NK-92 (cell line): ENCODE results near the gene ZBTB46.

Experiments
- DNase-seq: peaks from one replicate; lab custom pipeline; 2025; ENCODE audit not compliant: unreplicated experiment; lab: John Stamatoyannopoulos, UW

Gene ZBTB46

DNA sequence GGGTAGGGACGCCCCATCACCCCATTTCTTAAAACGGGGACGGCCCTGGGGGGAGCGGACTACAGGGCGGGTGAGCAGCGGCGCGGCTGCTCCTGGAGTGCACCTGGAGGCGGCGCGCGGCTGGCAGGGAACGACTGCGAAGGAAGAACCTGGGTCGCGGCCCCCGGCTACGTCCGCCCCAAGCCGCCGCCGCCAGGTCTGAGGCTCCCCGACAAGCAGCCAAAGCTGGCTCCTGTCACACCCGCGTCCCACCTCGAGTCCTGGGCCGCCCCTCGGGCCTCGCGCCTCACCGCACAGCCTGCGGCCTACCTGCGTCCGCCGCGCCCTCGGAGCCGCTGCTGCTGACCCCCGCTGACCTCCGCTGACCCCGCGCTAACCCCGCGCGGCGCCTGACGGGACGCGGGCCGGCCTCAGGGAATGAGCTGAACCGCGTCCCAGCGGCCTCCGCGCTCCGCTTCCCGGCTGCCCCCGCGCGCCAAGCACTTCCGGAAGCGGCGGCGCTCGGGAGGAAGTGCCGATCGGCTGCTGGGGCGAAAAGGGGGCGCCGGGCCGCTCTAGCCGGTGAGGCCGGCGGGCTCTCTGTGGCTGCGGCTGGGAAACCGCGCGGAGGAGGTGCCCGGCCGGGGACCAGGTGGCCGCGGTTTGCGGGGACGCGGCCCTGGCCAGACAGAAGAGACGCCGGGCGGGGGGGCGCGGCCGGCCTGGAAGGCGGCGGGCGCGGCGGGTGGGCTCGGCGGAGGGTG, 123.3 kb downstream of the ZBTB46 start, which contains the start of the genes ARFRP1 and ZGPAT:
Gene ARFRP1, minus strand, starts transcription at position 419 of the 743 bp plus-strand sequence. CDS start 885 bp downstream, outside the sequence.
Gene ZGPAT, plus strand, starts transcription at position 482 of the 743 bp plus-strand sequence. CDS start 542 bp downstream, outside the sequence.
- no peak for DNase-seq

DNA sequence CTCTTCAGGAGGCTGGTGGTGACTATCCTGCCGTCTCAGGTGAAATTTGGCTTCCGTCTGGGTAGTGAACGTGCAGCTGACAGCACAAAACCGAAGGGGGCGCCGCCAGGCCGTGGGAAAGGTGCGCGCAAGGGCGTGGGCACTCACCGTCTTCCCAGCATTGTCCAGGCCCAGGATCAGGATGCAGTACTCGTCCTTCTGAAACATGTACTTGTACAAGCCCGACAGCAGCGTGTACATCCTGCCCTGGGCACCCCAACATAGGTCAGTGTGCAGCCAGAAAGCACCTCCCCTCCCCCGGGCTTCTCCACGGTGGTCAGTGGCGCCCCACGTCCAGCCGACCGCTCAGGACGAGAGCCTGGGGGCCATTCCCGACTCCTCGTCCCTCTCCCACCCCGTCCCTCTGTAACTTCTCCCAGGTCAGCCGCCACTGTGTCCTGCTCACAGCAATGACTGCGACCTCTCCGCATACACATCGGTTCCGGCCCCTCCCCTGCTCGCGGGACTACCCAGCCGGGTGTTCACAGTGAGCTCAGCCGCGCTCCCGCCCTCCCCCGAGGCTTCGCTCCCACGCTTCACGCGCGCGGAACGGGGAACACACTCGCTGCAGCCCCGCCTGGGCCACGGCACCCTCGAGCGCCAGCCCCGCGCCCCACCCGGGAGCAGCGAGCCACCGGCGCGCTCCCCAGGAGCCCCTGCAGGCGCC, 124.1 kb downstream of the ZBTB46 start:
- no peak for DNase-seq

DNA sequence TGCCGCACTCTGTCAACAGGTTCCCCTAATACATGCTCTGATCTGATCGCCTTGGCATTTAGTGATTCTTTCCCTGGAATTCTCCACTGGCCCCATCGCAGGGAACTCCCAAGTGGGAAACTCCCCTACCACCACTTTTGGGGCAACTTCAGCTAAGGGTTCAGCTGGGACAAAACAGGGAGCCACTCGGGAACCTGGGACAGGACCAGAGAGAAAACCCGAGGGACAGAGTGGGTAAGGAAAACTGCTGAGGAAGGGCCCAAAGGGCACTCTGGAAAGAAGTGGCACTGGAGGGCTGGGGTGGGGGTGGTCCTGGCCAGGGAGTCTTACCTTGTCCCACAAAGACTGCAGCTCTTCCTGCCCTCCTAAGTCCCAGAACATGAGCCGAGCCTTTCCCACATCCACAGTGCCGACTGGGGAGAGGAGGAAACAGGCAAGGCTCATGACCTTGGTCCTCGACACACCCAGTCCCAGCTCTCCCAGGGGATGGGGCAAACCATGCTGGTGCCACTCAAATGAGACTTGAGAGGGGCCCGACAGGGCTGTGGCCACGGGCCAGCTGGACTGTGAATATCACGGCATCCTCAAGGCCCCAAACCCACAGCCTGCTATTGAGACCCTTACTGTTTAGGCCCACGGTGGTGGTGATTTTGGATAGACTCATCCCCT, 124.9 kb downstream of the ZBTB46 start:
- no peak for DNase-seq

DNA sequence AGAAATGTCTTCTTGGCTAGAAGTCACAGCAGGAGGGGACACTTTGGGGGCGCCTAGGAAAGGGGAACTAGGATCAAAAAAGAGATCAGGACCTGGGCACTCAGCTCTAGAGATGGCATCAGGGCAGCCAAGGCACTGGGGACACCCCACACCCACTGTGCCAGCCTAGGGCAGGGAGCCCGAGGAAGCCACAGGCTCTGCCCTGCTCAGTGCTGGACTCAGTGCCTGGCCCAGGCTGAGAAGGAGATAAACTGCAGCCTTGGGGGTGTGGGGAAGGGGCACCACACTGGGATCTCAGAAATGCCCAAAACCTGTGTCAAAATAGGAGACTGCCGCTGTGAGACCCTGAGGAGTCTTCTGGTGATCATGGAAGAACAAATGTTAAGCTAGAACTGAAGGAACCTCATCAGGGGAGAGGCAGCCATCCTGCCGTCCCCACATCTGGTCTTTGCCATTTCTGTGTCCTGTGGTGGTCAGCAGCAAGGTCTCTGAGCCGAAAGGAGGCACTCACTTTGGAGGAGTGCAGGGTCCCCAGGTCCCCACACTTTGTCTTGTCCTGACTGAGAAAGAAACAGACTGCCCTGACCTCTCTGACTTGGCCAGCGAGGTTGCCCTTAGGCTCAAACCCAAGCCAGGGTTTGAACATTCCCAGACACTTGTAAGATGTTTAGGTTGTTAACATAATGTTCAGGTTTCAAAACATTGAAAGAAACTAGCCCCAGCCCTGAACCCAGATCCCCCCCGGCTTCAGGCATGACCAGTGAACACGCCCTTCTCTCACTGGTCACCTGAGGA, 125.6 kb downstream of the ZBTB46 start:
- DNase-seq, result no peak

DNA sequence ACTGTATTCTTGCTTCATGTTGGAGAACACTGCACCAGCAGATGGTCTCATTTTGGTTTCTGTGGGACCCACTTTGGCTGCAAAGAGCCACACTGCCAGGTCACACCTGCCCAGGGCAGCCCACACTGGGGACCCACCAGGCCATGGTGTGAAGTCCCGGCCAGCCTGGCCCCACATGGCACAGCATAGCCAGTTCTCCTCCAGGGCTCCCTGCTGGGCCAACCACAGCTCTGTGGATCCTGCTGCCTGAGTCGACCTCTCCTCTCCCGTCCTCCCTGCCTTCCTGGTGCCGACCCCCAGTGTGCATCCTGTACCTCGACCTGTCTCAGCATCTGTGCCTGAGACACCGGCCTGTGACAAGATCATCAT, 126.3 kb downstream of the ZBTB46 start:
- DNase-seq, result no peak

DNA sequence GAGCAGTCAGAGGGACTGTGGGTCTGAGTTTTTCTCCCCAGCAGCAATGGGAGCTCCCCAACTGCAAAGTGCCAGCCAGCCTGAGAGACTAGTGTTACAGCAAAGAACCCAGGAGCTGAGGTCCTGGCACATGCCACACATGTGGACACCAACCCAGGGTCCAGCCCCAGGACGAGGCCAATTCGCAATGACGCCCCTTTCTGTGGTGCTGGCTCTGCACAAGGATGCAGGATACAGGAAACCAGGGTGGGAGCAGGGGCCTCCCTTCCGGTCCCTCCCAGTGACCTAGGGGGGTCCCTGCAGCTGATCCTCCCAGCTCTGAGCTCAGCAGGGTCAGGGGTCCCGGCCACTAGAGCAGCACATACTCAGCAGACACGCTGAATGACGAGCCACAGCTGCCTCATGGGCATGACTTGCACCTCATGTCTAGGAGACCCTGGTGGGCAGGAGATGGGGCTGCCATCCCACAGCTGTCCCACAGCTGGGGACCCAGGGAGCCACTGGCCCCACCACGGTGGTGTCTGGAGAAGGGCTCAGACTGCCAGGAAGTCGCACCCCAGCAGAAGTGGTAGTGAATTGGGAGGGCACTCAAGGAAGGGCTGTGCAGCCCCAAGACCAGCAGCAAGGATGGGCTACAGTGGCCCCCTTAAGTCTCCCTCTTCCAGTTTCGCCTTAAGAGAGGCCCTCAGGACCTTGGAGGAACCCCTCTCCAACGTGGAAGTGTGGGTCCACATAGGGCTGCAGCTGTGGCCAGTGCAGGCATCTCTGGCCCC, 126.9 kb downstream of the ZBTB46 start:
- no peak for DNase-seq

DNA sequence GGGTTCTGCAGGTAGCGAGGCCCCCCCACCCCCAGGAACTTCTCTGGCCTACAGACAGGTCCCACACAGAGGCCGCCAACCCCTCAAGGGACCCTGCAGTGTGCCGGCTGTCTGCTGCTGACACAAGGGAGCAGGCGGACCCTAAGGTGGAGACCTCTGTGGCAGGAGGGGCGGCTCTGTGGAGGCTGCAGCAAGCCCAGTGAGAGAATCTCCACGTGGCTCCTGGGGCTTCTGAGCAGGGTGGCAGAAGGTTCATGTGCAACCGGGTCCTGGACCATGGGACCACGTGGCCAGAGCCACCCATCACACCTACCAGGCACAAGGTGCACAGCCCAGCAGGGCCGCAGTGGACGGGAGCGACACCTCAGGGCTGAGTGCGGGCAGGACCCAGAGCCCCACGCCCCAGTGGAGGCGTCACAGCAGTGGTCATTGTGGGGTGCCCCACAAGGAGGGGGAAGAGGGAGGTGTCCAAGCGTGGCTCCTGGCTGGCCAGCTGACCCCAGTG, 127.5 kb downstream of the ZBTB46 start:
- no peak for DNase-seq

DNA sequence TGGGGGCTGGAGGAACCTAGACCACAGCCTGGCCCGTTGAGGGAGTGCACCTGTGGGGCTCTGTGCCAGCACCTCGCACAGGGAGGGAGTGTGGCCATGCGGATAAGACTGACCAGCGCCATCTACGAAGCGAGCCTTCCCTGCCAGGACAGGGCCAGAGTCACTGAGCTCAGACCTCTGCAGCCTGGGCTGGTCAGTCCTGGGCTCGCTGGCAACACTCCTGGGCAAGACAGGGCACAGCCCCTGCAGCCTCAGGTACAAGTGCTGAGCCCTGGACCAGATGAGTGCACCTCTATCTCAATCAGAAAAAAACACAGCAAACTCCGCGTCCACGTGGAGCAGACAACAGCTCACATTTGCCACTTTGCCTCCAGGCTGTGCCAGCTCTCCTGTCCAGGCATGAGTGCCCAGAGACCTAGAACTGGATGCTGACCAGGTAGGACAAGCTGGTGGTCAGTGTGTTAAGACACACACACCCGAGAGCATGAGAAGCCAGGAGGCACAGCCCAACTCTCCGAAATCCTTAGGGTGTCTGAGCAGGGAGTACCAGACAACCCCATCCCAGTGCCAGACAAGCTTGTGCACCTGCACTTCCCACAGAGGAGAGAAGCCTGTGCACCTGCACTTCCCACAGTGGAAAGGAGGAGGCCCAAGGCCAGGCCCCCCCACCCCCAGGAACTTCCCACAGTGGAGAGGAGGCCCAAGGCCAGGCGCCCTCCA, 128.2 kb downstream of the ZBTB46 start:
- no peak for DNase-seq

DNA sequence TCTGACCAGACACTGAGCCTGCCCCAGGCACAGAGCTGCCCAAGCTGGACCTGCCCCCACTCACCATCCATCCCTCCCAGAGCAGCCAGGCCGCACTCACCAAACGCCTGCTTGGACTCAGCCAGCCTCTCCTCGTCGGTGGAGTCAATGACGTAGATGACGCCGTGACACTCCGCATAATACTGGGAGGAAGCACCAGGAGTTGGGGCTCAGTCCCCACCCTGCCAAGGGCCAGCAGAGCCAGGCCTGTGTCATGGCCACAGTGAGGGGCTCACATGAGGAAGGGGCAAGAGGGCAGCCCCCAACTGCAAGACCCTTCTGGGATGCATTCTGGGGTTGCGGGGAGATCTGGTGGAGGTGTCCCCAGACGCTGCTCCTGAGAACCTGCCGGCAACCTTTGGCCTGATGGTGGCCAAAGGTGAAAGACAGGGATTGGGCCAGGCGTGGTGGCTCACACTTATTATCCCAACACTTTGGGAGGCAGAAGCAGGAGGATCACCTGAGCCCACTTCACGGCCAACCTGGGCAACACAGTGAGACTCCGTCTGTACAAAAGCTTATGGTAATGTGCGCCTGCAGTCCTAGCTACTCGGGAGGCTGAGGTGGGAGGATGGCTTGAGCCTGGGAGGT, 128.9 kb downstream of the ZBTB46 start:
- no peak for DNase-seq

DNA sequence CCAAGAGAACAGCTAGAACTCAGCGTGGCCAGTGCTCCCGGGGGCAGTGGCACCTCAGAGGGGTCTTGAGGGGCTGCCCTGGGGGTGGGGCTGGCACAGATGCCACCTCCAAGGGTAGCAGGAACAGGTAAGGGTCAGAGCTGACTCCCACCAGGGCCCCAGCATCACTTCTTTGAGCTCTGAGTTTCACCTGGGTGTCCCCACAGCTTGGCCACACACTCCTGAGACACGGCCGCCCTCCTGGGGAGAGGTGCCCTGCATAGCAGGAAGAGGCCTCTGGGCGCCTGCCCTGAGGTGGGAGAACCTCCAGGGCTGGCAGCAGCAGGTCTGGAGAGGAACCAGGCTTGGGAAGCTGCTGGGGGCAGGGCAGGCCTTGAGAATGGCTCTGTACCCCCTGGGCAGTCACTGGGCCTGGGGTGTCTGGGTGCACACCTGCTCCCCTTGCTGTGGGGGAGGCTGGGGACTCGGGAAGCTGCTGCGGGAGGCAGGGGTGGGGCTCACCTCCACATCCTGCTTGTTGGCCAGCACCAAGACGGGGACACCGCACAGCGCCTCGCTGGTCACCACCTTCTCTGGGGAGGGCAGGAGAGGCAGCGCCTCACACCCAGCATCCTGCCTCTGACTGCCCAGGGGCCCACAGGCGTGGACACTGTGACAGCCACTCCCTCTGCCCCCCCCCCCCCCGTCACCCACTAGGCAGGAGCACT, 129.6 kb downstream of the ZBTB46 start:
- no peak for DNase-seq

DNA sequence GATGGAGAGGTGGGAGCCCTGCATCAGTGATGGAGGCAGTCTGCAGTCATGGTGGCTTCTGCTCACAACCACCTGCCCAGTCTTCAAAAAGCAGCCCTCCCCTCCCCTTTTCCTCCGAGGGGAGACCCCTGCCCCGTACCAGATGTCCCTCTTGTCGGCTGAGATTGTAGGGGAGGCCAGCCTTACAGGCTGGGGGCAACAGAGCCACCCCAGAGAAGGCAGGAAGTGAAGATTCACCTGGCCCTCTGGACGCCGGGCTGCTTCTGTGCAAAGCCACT, 130.1 kb downstream of the ZBTB46 start:
- no peak for DNase-seq

DNA sequence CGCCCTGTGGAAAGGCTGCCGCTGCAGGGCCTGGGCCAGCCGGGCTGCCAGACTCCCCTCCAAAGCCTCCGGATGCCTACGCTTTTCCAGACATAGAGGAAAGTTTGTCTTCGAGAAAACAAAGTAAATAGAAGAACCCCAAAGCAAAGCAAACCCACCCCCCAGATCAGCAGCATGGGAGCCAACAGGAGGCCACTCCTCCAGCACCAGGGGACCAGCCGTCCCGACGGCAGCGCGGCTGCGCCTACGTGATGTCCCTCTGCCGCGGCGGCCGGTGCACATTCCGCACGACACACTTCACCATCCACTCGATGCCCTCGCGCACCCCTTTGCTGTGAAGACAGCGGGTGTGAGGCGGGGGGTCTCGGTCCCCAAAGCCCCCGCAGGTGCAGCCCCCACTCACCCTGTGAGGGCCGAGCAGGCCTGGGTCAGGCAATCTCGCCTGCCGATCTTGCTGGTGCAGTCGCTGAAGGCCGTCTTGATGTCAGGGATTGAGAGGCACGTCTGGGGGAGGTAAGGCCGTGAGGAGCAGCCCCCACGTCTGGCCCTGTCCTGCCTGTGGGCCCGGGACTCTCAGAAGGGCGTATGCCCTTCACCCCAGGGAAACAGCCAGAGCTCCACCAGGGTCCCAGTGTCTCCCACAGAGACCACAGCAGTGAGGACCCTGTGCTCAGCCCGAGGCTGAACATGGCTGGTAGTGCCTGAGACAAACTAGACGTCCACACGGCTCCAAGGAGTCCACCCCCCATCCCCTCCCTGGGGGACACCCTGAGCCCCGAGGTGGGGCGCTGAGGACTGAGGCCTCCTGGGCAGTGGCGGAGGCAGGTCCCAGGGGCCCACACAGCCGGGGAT, 130.6 kb downstream of the ZBTB46 start:
- DNase-seq, result no peak

DNA sequence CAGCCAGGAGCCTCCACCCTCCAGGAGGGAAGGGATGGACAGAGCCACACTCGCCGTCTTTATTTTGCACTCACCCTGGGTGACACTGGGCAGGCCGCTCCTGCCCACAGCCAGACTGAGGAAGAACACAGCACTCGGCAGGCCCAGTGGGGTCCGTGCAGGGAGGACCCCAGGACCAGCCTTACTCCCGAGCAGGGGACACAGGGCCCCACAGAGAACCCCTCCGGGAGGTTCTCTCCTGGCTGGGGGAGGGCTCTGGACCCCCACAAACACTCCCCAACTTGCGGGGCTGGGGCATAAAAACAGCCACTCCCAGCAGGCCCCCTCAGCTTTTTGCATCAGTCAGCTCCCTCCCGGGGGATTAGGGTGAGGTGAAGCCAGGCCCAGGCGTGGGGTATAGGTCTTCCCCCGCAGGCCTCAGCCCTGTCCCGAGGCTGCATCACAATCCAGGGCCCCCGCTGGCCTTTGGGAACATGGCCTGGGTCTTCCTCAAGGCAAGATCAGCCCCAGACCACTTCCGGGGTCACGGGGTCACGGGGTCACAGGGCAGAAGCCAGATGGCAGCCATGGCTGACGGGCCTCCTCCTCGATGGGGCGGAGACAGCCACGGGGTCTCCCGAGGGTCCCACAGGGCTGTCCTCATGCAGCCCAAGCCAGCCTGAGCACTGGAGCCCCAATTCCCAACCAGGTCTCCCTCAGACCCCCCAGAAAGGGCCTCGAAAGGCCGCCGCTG, 131.4 kb downstream of the ZBTB46 start:
- no peak for DNase-seq

DNA sequence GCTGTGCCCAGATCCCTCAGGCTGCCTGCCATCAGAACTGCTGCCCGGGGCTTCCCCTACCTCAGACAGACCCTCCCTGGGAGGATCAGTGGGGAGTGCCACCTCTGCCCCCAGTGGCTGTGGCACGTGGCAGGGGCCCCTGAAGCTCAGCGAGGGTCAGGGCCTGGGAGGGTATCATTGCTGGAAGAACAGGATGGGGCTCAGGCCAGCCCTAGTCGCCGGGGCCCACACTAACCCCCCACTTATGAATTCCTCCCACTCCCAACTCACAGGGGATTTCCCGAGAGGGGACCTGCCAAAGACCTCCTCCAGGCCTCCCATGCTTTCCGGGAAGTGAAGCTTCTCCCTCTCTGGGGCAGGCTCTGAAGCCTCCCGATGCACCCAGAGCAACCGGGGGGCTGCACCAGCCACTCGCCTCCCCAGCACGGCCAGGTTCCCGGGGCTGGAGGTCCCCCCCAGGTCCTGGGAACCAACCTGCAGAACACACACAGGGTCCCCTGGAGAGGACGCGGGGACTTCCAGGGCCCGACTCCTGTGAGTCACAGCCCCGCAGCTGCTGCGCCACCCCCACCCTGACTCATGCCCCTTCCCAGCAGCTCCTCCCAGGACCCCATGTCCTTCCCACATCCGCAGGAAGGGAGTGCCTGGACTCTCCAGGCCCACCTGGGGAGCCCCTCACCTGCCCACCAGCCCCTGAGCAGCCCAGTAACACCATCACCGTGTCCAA, 132.2 kb downstream of the ZBTB46 start:
- no peak for DNase-seq

DNA sequence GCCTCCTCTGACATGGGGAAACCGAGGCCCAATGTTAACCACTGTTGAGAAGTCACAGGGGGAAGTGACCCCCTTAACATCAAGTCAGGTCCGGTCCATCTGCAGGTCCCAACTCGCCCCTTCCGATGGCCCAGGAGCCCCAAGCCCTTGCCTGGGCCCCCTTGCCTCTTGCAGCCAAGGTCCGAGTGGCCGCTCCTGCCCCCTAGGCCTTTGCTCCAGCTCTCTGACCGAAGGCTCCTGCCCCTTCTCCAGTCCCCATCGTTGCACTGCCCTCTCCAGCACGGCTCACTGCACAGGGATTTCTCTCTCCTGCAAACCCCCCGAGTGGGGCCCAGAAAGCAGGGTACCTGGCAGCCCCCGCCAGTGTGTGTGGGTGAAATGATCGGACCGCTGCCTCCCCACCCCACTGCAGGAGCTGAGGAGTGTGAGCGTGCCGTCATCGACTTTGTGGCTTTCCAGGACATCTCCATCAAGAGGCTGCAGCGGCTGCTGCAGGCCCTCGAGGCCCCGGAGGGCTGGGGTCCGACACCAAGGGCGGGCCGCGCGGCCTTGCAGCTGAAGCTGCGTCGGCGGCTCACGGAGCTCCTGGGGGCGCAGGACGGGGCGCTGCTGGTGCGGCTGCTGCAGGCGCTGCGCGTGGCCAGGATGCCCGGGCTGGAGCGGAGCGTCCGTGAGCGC, 133.1 kb downstream of the ZBTB46 start:
- no peak for DNase-seq

DNA sequence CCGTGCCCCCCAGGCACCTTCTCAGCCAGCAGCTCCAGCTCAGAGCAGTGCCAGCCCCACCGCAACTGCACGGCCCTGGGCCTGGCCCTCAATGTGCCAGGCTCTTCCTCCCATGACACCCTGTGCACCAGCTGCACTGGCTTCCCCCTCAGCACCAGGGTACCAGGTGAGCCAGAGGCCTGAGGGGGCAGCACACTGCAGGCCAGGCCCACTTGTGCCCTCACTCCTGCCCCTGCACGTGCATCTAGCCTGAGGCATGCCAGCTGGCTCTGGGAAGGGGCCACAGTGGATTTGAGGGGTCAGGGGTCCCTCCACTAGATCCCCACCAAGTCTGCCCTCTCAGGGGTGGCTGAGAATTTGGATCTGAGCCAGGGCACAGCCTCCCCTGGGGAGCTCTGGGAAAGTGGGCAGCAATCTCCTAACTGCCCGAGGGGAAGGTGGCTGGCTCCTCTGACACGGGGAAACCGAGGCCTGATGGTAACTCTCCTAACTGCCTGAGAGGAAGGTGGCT, 133.7 kb downstream of the ZBTB46 start:
- DNase-seq, result no peak
